Naive thymus-derived CD8-positive, alpha-beta T cell (primary cell): ENCODE results near the gene C1orf35. TPM values are rescaled to one million over a fixed set of nuclear protein-coding genes. Genes with fewer than 3 reads are reported as not detected.

Experiments used
- ATAC-seq, 2 donors: fragments of 150-1000 bp; cut with Tn5 transposase in 1 of 2; sonication (Bioruptor Pico), chemical (Tn5 transposase) in 1 of 2; 1 replicate in 1 of 2; 2 replicates in 1 of 2; pipeline ENCODE4 v1.10.0; 2021; ENCODE audit warnings: mild to moderate bottlenecking in 2 of 2, moderate library complexity in 2 of 2
- POLR2A ChIA-PET: fragments of 350-600 bp; sonication (Branson Sonifier 250); formaldehyde crosslinking; loops from one replicate; lab custom pipeline; 2021; ENCODE audit warnings: antibody characterized with exemption; lab: Charles Lee
- DNase-seq, 10 donors: peaks; one replicate each; pipeline versions ENCODE4 v3.0.0 to v3.0.0-alpha.2; 2020 to 2022
- H3K27ac Mint-ChIP-seq, 10 donors: one replicate each; pipeline ENCODE4 v1.8.0; 2020 to 2022; ENCODE audit warnings: mild to moderate bottlenecking in 10 of 10, mixed read lengths in 10 of 10, moderate library complexity in 4 of 10, inconsistent platforms in 1 of 10
- H3K27me3 Mint-ChIP-seq, 5 donors: one replicate each; pipeline ENCODE4 v1.8.0; 2021 to 2022; ENCODE audit warnings: mixed read lengths in 5 of 5
- H3K36me3 Mint-ChIP-seq, 3 donors: one replicate each; pipeline ENCODE4 v1.8.0; 2020 to 2022; ENCODE audit warnings: mixed read lengths in 3 of 3, mild to moderate bottlenecking in 2 of 3, inconsistent platforms in 1 of 3
- H3K4me1 Mint-ChIP-seq, 4 donors: one replicate each; pipeline ENCODE4 v1.8.0; 2021 to 2022; ENCODE audit warnings: mixed read lengths in 4 of 4
- H3K4me3 Mint-ChIP-seq, 10 donors: one replicate each; pipeline ENCODE4 v1.8.0; 2020 to 2022; ENCODE audit warnings: mild to moderate bottlenecking in 10 of 10, mixed read lengths in 10 of 10, moderate library complexity in 6 of 10, inconsistent platforms in 1 of 10
- H3K9me3 Mint-ChIP-seq, 9 donors: one replicate each; pipeline ENCODE4 v1.8.0; 2020 to 2022; ENCODE audit warnings: mixed read lengths in 9 of 9, mild to moderate bottlenecking in 3 of 9, inconsistent platforms in 1 of 9, moderate library complexity in 1 of 9
- polyA plus RNA-seq, 3 donors: library from polyadenylated mRNA; unstranded; fragments of 300-500 nt; fragmentation: Illumina TruSeq; gene quantifications; one replicate each; pipeline ENCODE4 v1.2.3, GENCODE V29; 2021
- total RNA-seq, 8 experiments: library from RNA in 2 of 8; stranded (reverse) in 2 of 8; gene quantifications; one replicate each; pipeline ENCODE4 v1.2.3 and lab custom pipeline; 2021 to 2026

C1orf35 gene
- total and polyA plus RNA-seq, 5 experiments from 2014 or later: 12.9 to 28.1 (median 25.6) TPM

- Mint-ChIP-seq H3K4me3 (no peak overlapping the region), H3K4me1 (peaks cover 6 to 12% (median 9%) of the 10 kb centered on the region in 4 donors), H3K9me3 (no peaks in the 10 kb centered on the region), H3K36me3 (no peaks in the 10 kb centered on the region), H3K27ac (no peak overlapping the region), H3K27me3 (peaks cover 7 to 35% (median 14%) of the 10 kb centered on the region in 5 donors)
- peak in 1 of 10 donors; percentile 58 for DNase-seq
- POLR2A ChIA-PET: interaction anchor here (0.9 to 1.9 kb wide), 3 partner anchors 9 to 18 kb away, joined by 3 to 7 read pairs (median 4); partner anchors contain the start of gene ARF1
- no peak for ATAC-seq
Observed at GRCh38 chr1:228064741-228065542, 38.2 kb downstream of the C1orf35 start.

- Mint-ChIP-seq H3K27ac (no peak overlapping the region), H3K4me1 (peaks cover 6 to 13% (median 10%) of the 10 kb centered on the region in 4 donors), H3K4me3 (no peak overlapping the region), H3K9me3 (no peaks in the 10 kb centered on the region), H3K36me3 (no peaks in the 10 kb centered on the region), H3K27me3 (peaks cover 7 to 36% (median 14%) of the 10 kb centered on the region in 5 donors)
- DNase-seq (peak in 1 of 10 donors; percentile 50), ATAC-seq (no peak)
- POLR2A ChIA-PET: interaction anchor here (0.9 to 1.6 kb wide), 2 partner anchors 10 to 18 kb away, joined by 3 to 4 read pairs; partner anchors contain the start of gene ARF1
Observed at GRCh38 chr1:228064296-228064695, 38.8 kb downstream of the C1orf35 start.

- Mint-ChIP-seq H3K27ac (peak overlapping the region in 1 of 10 donors; percentile 49), H3K27me3 (peaks cover 7 to 39% (median 15%) of the 10 kb centered on the region in 5 donors)
- POLR2A ChIA-PET: interaction anchor here (1.6 kb wide), 1 partner anchor 19 kb away, joined by 4 read pairs; the partner anchor contains the start of gene ARF1
Observed at GRCh38 chr1:228063251-228064191, 39.6 kb downstream of the C1orf35 start.

GRCh38 chr1:228062812-228063211, 40.3 kb downstream of the C1orf35 start:
- no peak for ATAC-seq
- POLR2A ChIA-PET: no interaction called here
- peaks cover 8 to 18% (median 12%) of the 10 kb centered on the region in 4 donors for H3K4me1 Mint-ChIP-seq
- H3K27ac Mint-ChIP-seq: no peak overlapping the region
- H3K9me3 Mint-ChIP-seq: no peaks in the 10 kb centered on the region
- peak in 1 of 10 donors; percentile 16 for DNase-seq
- H3K4me3 Mint-ChIP-seq: no peak overlapping the region
- peaks cover 10 to 46% (median 19%) of the 10 kb centered on the region in 5 donors for H3K27me3 Mint-ChIP-seq
- H3K36me3 Mint-ChIP-seq: no peaks in the 10 kb centered on the region

More at GRCh38 chr1:228063251-228064191, 39.6 kb downstream of the C1orf35 start:
- Mint-ChIP-seq H3K4me3 (no peak overlapping the region), H3K36me3 (no peaks in the 10 kb centered on the region), H3K4me1 (peaks cover 6 to 13% (median 10%) of the 10 kb centered on the region in 4 donors), H3K9me3 (no peaks in the 10 kb centered on the region)
- DNase-seq (peak in 1 of 10 donors; percentile 58), ATAC-seq (no peak)

GRCh38 chr1:228062085-228062791, 40.9 kb downstream of the C1orf35 start:
- H3K27me3 Mint-ChIP-seq: peaks cover 10 to 50% (median 23%) of the 10 kb centered on the region in 5 donors
- peaks cover 8 to 18% (median 12%) of the 10 kb centered on the region in 4 donors for H3K4me1 Mint-ChIP-seq
- DNase-seq (peak in 1 of 10 donors; percentile 62), ATAC-seq (no peak)
- H3K9me3 Mint-ChIP-seq: no peaks in the 10 kb centered on the region
- POLR2A ChIA-PET: no interaction called here
- H3K36me3 Mint-ChIP-seq: no peaks in the 10 kb centered on the region
- H3K27ac Mint-ChIP-seq: no peak overlapping the region
- H3K4me3 Mint-ChIP-seq: no peak overlapping the region

- POLR2A ChIA-PET: interaction anchor here (2.4 kb wide), 1 partner anchor 21 kb away, joined by 10 read pairs; the partner anchor contains the start of gene ARF1
Observed at GRCh38 chr1:228061411-228062084, 41.6 kb downstream of the C1orf35 start.

GRCh38 chr1:228060458-228061190, 42.5 kb downstream of the C1orf35 start:
- Mint-ChIP-seq H3K4me3 (peak overlapping the region in 8 of 10 donors; percentile 14 to 74 (median 63)), H3K9me3 (no peaks in the 10 kb centered on the region), H3K27me3 (peaks cover 10 to 51% (median 30%) of the 10 kb centered on the region in 5 donors), H3K4me1 (peaks cover 6 to 16% (median 12%) of the 10 kb centered on the region in 4 donors), H3K27ac (peak overlapping the region in 1 of 10 donors; percentile 45), H3K36me3 (no peaks in the 10 kb centered on the region)
- POLR2A ChIA-PET: interaction anchor here (2.4 kb wide), 1 partner anchor 22 kb away, joined by 10 read pairs; the partner anchor contains the start of gene ARF1
- DNase-seq: peak in 1 of 10 donors; percentile 62
- ATAC-seq: no peak

More at GRCh38 chr1:228061411-228062084, 41.6 kb downstream of the C1orf35 start:
- Mint-ChIP-seq H3K27ac (peak overlapping the region in 1 of 10 donors; percentile 45), H3K27me3 (peaks cover 8 to 50% (median 23%) of the 10 kb centered on the region in 5 donors), H3K9me3 (no peaks in the 10 kb centered on the region), H3K4me1 (peaks cover 6 to 16% (median 12%) of the 10 kb centered on the region in 4 donors), H3K36me3 (no peaks in the 10 kb centered on the region), H3K4me3 (peak overlapping the region in 5 of 10 donors; percentile 14 to 70 (median 63))
- DNase-seq (peak in 1 of 10 donors; percentile 30), ATAC-seq (no peak)

GRCh38 chr1:228059634-228060457, 43.3 kb downstream of the C1orf35 start:
- Mint-ChIP-seq H3K27me3 (peaks cover 10 to 52% (median 30%) of the 10 kb centered on the region in 5 donors), H3K4me3 (peak overlapping the region; percentile 49 to 72 (median 66)), H3K27ac (peak overlapping the region in 5 of 10 donors; percentile 29 to 82 (median 67)), H3K36me3 (no peaks in the 10 kb centered on the region), H3K4me1 (peaks cover 6 to 16% (median 12%) of the 10 kb centered on the region in 4 donors), H3K9me3 (no peaks in the 10 kb centered on the region)
- DNase-seq (peak; percentile 27 to 79 (median 60)), ATAC-seq (peak; percentile 36 to 53)
- POLR2A ChIA-PET: interaction anchor here (2.4 kb wide), 1 partner anchor 22 kb away, joined by 10 read pairs; the partner anchor contains the start of gene ARF1

GRCh38 chr1:228058949-228059633, 44.0 kb downstream of the C1orf35 start:
- ATAC-seq (peak; percentile 84 to 86), DNase-seq (peak in 9 of 10 donors; percentile 21 to 80 (median 76))
- peaks cover 0 to 2% (median 0%) of the 10 kb centered on the region in 3 donors for H3K36me3 Mint-ChIP-seq
- POLR2A ChIA-PET: interaction anchor here (2.4 kb wide), 1 partner anchor 23 kb away, joined by 10 read pairs; the partner anchor contains the start of gene ARF1
- H3K27me3 Mint-ChIP-seq: peaks cover 12 to 54% (median 32%) of the 10 kb centered on the region in 5 donors
- peaks cover 0 to 5% (median 0%) of the 10 kb centered on the region in 9 donors for H3K9me3 Mint-ChIP-seq
- H3K4me1 Mint-ChIP-seq: peaks cover 6 to 16% (median 12%) of the 10 kb centered on the region in 4 donors
- peak overlapping the region in 9 of 10 donors; percentile 42 to 72 (median 65) for H3K4me3 Mint-ChIP-seq
- peak overlapping the region in 2 of 10 donors; percentile 11 to 79 for H3K27ac Mint-ChIP-seq
